IPS-18c (cell line): ENCODE measurements around the gene KRTAP19-6.
"Not testable (repeated sequence)": the region's sequence is repeated elsewhere in the genome, so short reads cannot be mapped to it uniquely, and the experiment has no call there.

ENCODE experiments used
- H3K4me3 ChIP-seq: 2 replicates; pipeline ENCODE4 v1.7.0; 2013; ENCODE audit warnings: low read depth, mild to moderate bottlenecking, low read length, moderate library complexity; ENCODE audit not compliant: insufficient read depth
- H3K9me3 ChIP-seq: one replicate; pipeline ENCODE4 v1.6.1; 2013; ENCODE audit warnings: mild to moderate bottlenecking, low read length, moderate library complexity; ENCODE audit not compliant: control insufficient read depth, insufficient read depth

Gene KRTAP19-6

DNA sequence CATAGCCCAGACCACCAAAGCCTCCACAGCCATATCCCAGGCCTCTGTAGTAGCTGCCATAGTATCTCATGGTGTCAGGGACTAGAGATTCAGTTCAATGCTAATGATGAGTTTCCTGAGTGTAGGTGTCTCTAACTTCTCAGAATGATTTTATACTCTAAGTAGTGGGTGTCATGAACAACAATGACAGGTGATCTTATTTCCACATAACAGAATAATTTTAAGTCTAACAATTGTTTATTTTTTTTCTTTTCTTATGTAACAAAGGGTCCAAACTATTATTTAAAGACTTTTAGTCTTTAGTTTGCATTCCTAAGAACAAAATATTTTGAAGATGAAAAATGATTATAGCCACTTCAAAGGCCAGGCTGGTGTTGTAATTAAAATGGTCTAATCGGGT lies at the start of gene KRTAP19-6:
KRTAP19-6 (minus strand) TSS at position 101 of the 400 bp plus-strand sequence; CDS start at position 70, 31 bp downstream.
- H3K9me3 ChIP-seq: no peaks in the 10 kb centered on the region

GRCh38 chr21:30590297-30590696 lies 48.6 kb upstream of the KRTAP19-6 start, which contains the start of gene KRTAP22-2:
KRTAP22-2 (minus strand) TSS chr21:30590397.
- Histone ChIP-seq H3K4me3 (no peak within 1 kb of the TSS), H3K9me3 (no peaks in the 10 kb centered on the region)

More for the DNA sequence above, at the start of gene KRTAP19-6:
- no peak within 1 kb of the TSS for H3K4me3 ChIP-seq

GRCh38 chr21:30582870-30583269 lies 41.2 kb upstream of the KRTAP19-6 start:
- no peak overlapping the region for H3K4me3 ChIP-seq
- H3K9me3 ChIP-seq: no peaks in the 10 kb centered on the region

- H3K9me3 ChIP-seq: no peaks in the 10 kb centered on the region
- no peak overlapping the region for H3K4me3 ChIP-seq
Observed at GRCh38 chr21:30580132-30580531, 38.5 kb upstream of the KRTAP19-6 start.

- H3K4me3 ChIP-seq: no peak overlapping the region
- no peaks in the 10 kb centered on the region for H3K9me3 ChIP-seq
Observed at GRCh38 chr21:30579346-30579745, 37.7 kb upstream of the KRTAP19-6 start.

- no peak overlapping the region for H3K4me3 ChIP-seq
Observed at GRCh38 chr21:30577766-30578165, 36.1 kb upstream of the KRTAP19-6 start.

DNA sequence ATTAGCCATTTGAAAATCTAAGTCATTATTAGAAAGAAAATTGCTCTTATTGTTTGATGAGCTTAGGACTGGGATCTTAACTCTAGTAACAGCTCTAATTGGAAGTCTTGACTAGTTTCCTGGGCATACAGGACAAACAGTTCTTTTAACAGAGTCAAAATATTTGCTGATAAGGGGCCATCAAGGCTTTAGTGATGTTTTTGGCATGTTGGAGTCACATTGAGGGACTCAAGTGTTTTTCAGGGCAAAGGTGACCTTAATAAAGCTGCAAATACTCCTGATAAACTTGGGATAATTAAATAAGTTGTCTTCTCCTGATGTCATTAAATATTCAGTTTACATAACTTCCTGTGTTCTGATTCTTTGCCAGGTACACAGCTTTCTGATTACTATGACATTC lies 26.0 kb upstream of the KRTAP19-6 start:
- H3K9me3 ChIP-seq: no peaks in the 10 kb centered on the region

More at GRCh38 chr21:30577766-30578165, 36.1 kb upstream of the KRTAP19-6 start:
- H3K9me3 ChIP-seq: no peaks in the 10 kb centered on the region

DNA sequence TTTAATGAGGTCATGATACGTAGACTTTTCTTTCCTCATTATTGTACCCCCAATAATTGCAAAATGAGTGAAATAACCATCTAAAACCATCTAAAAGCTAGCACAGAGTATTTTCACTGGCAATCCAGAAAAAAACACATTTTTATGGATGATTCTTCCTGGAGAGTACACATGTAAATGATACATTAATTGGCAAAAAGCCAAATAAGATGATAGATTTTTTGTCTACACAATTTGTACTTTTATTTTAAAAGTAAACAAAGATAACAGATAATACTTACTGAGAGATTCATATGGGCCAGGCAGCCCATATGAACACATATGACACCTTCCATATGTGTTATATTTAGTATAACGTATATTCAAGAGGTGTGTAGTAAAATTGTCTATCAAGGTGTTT lies 22.0 kb upstream of the KRTAP19-6 start:
- H3K4me3 ChIP-seq: no peak overlapping the region
- H3K9me3 ChIP-seq: no peaks in the 10 kb centered on the region

More for the DNA sequence above, 26.0 kb upstream of the KRTAP19-6 start:
- no peak overlapping the region for H3K4me3 ChIP-seq

- H3K9me3 ChIP-seq: no peaks in the 10 kb centered on the region
Observed at GRCh38 chr21:30563072-30563471, 21.4 kb upstream of the KRTAP19-6 start.

GRCh38 chr21:30561957-30562356 lies 20.3 kb upstream of the KRTAP19-6 start:
- Histone ChIP-seq H3K4me3 (no peak overlapping the region), H3K9me3 (no peaks in the 10 kb centered on the region)

More at GRCh38 chr21:30563072-30563471, 21.4 kb upstream of the KRTAP19-6 start:
- H3K4me3 ChIP-seq: no peak overlapping the region

DNA sequence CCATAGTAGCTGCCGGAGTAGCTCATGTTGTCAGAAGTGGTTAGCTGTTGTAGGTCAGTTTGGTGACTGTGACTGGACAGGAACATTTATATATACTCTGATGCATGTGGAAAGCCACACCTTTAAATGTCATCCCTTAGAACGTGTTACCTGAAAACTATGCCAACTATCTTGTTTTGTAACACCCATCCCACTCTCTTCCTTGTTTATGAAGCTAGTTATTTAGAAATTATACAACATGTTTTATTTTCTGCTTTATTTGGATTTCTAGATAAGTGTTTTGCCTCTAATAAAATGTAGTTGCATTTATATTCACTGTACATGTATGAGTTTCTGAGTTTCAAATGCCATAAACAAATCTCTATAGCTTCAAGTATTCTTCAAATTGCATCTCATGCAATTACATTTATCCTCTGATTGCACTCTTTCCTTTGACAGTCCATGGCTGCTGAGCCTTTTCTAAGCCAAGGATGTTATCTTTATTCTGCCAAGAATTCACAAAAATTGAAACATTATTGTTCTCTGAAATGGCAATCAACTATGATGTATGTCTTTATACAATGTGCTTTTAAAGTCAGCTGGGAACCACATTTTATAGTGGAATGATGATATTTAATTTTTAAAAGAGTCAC lies 19.7 kb upstream of the KRTAP19-6 start, which contains the start of gene KRTAP19-7:
KRTAP19-7 (minus strand) TSS at position 51 of the 632 bp plus-strand sequence; CDS start at position 26, 25 bp downstream.
- Histone ChIP-seq H3K4me3 (no peak within 1 kb of the TSS), H3K9me3 (no peaks in the 10 kb centered on the region)

DNA sequence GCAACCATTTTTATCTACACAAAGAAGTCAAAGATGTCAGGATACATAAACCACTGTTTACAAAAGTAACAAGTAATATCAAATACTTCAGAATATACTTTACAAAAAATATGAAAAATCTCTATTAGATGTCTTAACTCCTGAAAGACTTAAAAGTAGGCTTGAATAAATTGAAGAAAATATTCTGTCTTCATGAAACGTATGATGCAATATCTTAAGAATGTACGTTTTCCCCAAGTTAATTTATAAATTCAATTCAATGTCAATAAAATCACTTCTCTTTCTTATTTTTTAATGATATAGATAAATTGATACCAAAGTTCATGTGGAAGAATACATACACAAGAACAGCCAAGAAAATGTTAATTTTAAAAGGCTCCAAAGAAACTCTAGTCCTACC lies 13.4 kb upstream of the KRTAP19-6 start:
- Histone ChIP-seq H3K9me3 (no peaks in the 10 kb centered on the region), H3K4me3 (no peak overlapping the region)

GRCh38 chr21:30552782-30553181 lies 11.1 kb upstream of the KRTAP19-6 start:
- Histone ChIP-seq H3K9me3 (no peaks in the 10 kb centered on the region), H3K4me3 (no peak overlapping the region)

- Histone ChIP-seq H3K9me3 (no peaks in the 10 kb centered on the region), H3K4me3 (no peak overlapping the region)
Observed at GRCh38 chr21:30518876-30519275, 22.8 kb downstream of the KRTAP19-6 start.

GRCh38 chr21:30515681-30516080 lies 26.0 kb downstream of the KRTAP19-6 start:
- Histone ChIP-seq H3K9me3 (no peaks in the 10 kb centered on the region), H3K4me3 (no peak overlapping the region)

- not testable (repeated sequence) for H3K9me3 ChIP-seq, H3K4me3 ChIP-seq
Observed at GRCh38 chr21:30505621-30506205, 36.0 kb downstream of the KRTAP19-6 start.

GRCh38 chr21:30502041-30502440 lies 39.6 kb downstream of the KRTAP19-6 start, which contains the start of gene KRTAP19-5:
KRTAP19-5 (minus strand) TSS chr21:30502141; CDS start chr21:30502090, 51 bp downstream.
- Histone ChIP-seq H3K4me3 (no peak within 1 kb of the TSS), H3K9me3 (no peaks in the 10 kb centered on the region)

DNA sequence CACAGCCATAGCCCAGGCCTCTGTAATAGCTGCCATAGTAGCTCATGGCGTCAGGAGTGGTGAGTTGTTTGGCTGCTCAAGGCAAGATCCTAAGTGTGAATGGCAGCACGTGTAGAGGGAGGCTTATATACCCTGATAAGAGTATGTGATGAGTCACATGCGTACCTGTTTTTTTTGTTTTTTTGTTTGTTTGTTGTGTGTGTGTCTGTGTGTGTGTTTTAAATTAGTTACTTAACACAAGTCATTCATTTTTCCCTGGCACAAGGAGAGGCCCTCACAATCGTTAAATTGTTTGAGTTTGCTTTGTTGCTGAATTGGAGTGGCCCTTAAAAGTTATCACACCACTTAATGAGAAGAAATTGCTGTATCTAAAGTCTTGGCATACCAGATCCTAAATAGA lies 44.6 kb downstream of the KRTAP19-6 start, which contains the start of gene KRTAP19-4:
KRTAP19-4 (minus strand) TSS at position 101 of the 400 bp plus-strand sequence; CDS start at position 46, 55 bp downstream.
- no peaks in the 10 kb centered on the region for H3K9me3 ChIP-seq
- no peak within 1 kb of the TSS for H3K4me3 ChIP-seq
